ENCODE data around the gene RPS16.

The RPS16 gene

DNA sequence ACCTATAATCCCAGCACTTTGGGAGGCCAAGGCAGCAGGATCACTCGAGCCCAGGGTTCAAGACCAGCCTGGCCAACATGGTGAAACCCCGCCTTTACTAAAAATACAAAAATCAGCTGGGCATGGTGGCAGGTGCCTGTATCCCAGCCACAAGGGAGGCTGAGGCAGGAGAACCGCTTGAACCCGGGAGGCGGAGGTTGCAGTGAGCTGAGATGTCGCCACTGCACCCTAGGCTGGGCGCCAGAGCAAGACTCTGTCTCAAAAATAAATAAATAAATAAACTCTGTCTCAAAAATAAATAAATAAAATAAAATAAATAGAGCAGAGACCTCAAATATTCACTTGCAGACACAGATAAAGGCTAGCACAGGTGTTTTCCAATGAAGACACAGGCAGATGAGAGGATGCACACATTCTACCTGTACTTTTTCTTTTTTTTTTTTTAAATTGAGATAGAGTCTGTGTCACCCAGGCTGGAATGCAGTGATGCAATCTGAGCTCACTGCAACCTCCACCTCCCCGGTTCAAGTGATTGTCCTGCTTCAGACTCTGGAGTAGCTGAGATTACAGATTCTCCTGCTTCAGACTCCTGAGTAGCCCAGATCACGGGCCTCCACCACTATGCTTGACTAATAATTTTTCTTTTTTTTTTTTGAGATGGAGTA lies 2.7 kb upstream of the RPS16 start:
- H3K4me3 ChIP-seq (ENCODE audit: low read length) = no peak overlapping the region
- TF ChIP-seq ZNF274 (IDR thresholded peaks at IDR 0.05; ENCODE audit: low read depth, low read length) = no peak

DNA sequence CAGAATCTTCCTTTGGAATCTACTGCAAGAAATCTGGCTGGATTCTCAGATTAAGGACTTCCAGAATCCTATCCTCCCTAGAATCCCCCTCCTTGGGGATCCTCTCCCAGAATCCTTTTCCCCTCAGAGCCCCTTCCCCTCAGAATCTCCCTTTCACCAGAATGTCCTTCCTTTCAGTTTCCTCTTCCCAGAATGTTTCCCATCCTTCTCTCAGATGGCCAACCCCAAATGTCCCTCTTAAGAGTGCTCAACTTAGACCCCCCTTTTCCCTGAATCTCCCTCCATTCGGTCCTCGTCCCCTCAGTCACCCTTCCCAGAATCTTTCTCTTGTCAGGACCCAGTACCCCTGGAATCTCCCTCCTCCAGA lies 584 bp upstream of the RPS16 start:
- no peak for TF ChIP-seq ZNF274 (IDR thresholded peaks at IDR 0.05; ENCODE audit: low read depth, low read length)
- H3K4me3 ChIP-seq (ENCODE audit: low read length) = peak overlapping the region; percentile 89

- peak overlapping the region; percentile 94 for H3K4me3 ChIP-seq (ENCODE audit: low read length)
- no peak for TF ChIP-seq ZNF274 (IDR thresholded peaks at IDR 0.05; ENCODE audit: low read depth, low read length)
Measured at GRCh38 chr19:39434123-39435076, 1.3 kb downstream of the RPS16 start.

DNA sequence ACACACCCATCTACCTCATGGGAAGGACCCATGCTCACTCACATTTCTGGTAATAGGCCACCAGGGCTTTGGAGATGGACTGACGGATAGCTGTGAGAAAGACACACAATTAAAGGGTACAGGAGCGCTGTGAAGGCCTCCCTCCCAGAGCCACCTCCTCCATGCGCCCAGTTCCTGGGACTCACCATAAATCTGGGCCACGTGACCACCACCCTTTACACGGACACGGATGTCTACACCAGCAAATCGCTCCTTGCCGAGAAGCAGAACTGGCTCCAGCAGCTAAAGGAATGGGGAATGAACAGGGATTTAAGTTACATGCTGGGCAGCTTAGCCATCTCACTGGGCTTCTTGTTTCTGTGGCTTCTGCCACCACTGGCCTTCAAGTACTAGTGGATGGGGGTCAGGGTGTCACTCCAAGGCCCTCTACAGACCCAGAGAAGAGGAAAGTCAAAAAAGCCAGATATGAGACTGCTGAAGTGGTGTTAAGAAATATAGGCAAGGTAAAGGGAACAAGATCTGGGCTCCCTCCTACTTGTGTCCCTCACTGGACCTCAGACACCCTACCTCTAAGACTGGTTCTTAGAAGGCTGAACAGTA lies 2.2 kb downstream of the RPS16 start:
- TF ChIP-seq ZNF274 (IDR thresholded peaks at IDR 0.05; ENCODE audit: low read depth, low read length) = no peak
- H3K4me3 ChIP-seq (ENCODE audit: low read length) = peak overlapping the region; percentile 94; the same call in 1 of the 2 replicates

DNA sequence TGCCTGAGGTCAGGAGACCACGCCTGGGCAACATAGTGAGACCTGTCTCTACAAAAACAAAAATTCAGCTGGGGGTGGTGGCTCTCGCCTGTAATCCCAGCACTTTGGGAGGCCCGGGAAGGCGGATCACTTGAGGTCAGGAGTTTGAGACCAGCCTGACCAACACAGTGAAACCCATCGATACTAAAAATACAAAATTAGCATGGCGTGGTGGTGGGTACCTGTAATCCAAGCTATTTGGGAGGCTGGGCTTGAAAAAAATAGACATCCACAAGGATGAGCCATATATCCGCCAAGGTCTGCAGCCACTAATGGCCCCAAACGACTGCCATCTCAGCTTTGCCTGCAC lies 3.1 kb downstream of the RPS16 start:
- no peak overlapping the region for H3K4me3 ChIP-seq (ENCODE audit: low read length)
- no peak for TF ChIP-seq ZNF274 (IDR thresholded peaks at IDR 0.05; ENCODE audit: low read depth, low read length)

DNA sequence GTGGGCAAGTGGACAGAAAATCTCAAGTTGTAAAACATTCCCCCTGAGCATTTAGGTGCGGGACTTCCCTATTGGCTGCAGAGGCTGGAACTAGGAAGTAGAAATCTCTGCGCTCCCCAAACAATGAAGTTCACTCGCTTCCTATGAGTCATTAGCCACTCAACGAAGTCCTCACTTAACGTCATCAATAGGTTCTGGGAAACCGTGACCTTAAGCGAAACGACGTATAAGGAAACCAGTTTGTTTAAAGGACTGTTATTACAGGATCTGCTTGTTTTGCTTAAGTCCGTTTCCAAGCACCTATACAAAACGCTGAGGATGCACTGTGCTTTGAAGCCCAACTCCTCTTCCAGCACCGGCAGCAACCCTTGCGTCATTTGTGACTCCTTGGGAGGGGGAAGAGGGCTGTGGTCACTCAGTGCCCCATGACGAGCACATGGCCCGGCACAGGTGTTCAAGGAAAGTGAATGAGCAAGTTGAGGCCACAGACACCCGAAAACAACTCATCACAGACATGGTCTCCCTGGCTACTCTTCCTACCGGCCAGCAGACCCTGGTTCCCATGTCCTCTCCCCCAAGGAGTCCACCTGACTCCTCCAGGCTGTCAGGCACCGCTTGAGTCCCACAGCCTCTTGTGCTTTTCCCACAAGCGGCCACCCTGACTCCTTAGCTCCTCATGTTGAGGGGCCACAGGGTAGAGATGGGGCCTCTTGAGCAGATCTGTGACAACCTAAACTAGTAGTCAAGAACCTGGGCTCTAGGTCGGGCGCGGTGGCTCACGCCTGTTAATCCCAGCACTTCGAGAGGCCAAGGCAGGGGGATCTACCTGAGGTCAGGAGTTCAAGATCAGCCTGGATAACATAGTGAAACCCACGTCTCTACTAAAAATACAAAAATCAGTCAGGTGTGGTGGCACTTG lies 4.8 kb downstream of the RPS16 start:
- H3K4me3 ChIP-seq (ENCODE audit: low read length) = no peak overlapping the region
- TF ChIP-seq ZNF274 (IDR thresholded peaks at IDR 0.05; ENCODE audit: low read depth, low read length) = no peak

- TF ChIP-seq ZNF274 (IDR thresholded peaks at IDR 0.05; ENCODE audit: low read depth, low read length) = no peak
- no peak overlapping the region for H3K4me3 ChIP-seq (ENCODE audit: low read length)
Measured at GRCh38 chr19:39428283-39429112, 7.3 kb downstream of the RPS16 start.

DNA sequence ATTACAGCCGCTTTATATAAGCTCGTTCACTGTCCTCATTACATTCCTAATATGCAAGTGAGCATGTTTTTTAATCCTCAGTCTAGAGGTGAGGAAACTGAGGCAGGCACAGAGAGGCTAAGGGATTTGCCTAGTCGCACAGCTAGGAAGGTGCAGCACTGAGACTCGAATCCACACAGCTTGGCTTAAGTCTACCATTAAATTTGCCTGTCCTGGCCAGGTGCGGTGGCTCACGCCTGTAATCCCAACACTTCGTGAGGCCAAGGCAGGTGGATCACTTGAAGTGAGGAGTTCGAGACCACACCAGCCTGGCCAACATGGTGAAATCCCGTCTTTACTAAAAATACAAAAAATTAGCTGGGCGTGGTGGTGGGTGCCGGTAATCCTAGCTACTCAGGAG lies 8.0 kb downstream of the RPS16 start:
- H3K4me3 ChIP-seq (ENCODE audit: low read length) = no peak overlapping the region
- TF ChIP-seq ZNF274 (IDR thresholded peaks at IDR 0.05; ENCODE audit: low read depth, low read length) = no peak

DNA sequence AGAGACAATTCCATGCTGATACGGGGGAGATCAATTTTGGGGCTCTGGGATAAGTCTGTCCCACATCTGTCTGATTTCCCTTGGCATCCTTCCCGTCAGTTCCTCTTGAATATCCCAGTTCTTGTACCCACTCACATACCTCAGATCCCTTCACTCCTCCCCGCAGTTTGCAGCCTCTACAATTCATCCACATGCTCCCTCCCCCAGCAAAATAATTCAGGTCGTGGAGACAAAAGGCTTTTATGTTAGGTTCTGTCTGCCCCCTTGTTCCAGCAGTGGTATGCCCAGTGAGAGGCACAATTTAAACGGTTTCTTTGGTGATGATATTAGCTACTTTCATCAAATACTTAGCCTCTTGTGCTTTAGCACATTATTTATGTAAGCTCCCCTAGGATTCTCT lies 9.6 kb downstream of the RPS16 start:
- no peak overlapping the region for H3K4me3 ChIP-seq (ENCODE audit: low read length)
- TF ChIP-seq ZNF274 (IDR thresholded peaks at IDR 0.05; ENCODE audit: low read depth, low read length) = no peak

GRCh38 chr19:39425744-39426143 lies 10.0 kb downstream of the RPS16 start:
- TF ChIP-seq ZNF274 (IDR thresholded peaks at IDR 0.05; ENCODE audit: low read depth, low read length) = no peak

DNA sequence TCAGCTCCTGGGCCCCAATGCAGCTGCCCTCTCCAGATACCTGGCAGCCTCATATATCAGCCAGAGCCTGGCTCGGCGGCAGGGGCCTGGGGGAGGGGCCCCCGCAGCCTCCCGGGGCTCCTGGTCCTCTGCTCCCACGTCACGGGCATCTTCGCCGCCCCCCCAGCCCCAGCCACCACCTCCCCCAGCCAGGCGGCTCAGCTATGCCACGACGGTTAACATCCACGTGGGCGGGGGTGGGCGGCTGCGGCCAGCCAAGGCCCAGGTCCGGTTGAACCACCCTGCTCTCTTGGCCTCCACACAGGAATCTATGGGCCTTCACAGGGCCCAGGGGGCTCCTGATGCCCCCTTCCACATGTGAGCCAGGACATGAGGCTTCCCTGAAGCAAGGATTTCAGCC lies 10.8 kb downstream of the RPS16 start:
- TF ChIP-seq ZNF274 (IDR thresholded peaks at IDR 0.05; ENCODE audit: low read depth, low read length) = no peak
- H3K4me3 ChIP-seq (ENCODE audit: low read length) = no peak overlapping the region

More at GRCh38 chr19:39425744-39426143, 10.0 kb downstream of the RPS16 start:
- H3K4me3 ChIP-seq (ENCODE audit: low read length) = no peak overlapping the region

DNA sequence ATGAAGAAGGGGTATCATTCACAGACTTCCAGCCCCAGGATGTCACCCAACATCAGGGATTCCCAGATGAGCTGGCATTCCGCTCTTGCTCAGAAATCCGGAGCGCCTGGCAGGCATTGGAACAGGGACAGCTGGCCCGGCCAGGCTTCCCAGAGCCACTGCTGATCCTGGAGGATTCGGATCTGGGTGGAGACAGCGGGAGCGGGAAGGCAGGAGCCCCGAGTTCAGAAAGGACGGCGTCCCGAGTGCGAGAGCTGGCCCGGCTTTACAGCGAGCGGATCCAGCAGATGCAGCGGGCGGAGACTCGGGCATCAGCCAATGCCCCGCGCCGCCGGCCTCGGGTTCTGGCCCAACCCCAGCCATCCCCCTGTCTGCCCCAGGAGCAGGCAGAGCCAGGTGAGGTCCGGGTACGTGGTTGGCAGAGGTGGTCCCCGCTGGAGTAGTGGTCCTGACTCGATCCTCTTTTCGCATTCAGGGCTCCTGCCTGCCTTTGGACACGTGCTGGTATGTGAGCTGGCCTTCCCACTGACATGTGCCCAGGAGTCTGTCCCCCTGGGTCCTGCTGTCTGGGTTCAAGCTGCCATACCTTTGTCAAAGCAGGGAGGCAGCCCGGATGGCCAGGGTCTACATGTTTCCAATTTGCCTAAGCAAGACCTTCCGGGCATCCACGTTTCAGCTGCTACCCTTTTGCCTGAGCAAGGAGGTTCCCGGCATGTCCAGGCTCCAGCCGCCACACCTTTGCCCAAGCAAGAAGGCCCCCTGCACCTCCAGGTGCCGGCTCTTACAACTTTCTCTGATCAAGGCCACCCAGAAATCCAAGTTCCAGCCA lies 12.3 kb downstream of the RPS16 start:
- H3K4me3 ChIP-seq (ENCODE audit: low read length) = no peak overlapping the region
- no peak for TF ChIP-seq ZNF274 (IDR thresholded peaks at IDR 0.05; ENCODE audit: low read depth, low read length)

Data from GM08714 (cell line).